ENCODE data around the gene DCBLD1. TPM values are rescaled to one million over a fixed set of nuclear protein-coding genes. Genes with fewer than 3 reads are reported as not detected.

The DCBLD1 gene
- total RNA-seq, 1 donor from 2014 or later, result 7.5 TPM

DNA sequence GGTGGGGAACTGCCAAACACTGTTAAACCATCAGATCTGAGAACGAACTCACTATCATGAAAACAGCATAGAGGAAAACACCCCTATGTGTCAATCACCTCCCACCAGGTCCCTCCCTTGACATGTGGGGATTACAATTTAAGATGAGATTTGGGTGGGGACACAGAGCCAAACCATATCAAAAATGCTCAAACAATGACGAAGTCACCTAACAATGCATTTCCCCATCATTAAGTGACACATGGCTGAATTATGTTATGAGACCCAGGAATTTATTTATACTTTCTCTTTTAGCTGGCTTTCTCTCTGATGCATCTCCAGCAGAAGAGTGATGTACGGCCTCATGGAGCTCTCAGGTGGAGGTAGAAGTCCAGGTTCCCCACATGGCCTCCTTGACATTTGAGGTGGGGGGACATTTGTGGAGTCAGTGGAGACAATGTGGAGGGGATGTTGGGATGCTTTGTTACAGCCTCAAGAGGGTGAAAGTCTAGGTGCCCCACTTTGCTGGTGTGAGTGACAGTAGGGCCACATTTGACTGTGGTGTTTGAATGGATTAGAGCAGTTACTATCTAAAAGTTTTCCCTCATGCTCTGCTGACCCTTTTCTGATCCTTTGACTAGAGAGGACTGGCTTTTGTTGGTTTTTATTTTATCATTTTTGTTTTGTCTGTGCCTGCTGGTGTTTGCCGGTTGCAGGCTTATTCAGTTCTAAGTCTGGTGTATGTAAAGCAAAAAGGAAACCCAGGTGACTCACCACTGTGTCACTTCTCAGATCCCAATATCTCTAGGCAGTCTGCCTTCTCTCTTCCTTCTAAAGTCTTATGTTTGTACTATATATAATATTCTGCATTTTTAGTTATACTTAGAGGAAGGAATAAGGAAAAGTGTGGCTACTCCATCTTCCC lies 18.5 kb upstream of the DCBLD1 start:
- Mint-ChIP-seq H3K27me3 (ENCODE audit: insufficient read depth, low read depth) (no peaks in the 10 kb centered on the region), H3K9me3 (no peaks in the 10 kb centered on the region), H3K4me1 (no peaks in the 10 kb centered on the region), H3K4me3 (no peak overlapping the region), H3K27ac (no peak overlapping the region), H3K36me3 (no peaks in the 10 kb centered on the region)
- Histone ChIP-seq H3K4me3 (no peak overlapping the region), H3K4me2 (no peak overlapping the region), H3K9ac (no peak overlapping the region), H4K20me1 (ENCODE audit: low read depth) (no peaks in the 10 kb centered on the region), H3F3A (ENCODE audit: low read depth) (no peaks in the 10 kb centered on the region), H3K79me2 (ENCODE audit: low read depth) (no peaks in the 10 kb centered on the region), H3K27me3 (no peaks in the 10 kb centered on the region), H2AFZ (replicated peaks) (no peak overlapping the region), H3K36me3 (no peaks in the 10 kb centered on the region), H3K4me1 (no peaks in the 10 kb centered on the region), H3K27ac (no peak overlapping the region), H3K9me3 (ENCODE audit: low read depth) (no peaks in the 10 kb centered on the region)
- no peak for DNase-seq (ENCODE audit: low spot score)
- no peak for TF ChIP-seq EZH2 (IDR thresholded peaks at IDR 0.05)
- TF ChIP-seq, protein P1, sequence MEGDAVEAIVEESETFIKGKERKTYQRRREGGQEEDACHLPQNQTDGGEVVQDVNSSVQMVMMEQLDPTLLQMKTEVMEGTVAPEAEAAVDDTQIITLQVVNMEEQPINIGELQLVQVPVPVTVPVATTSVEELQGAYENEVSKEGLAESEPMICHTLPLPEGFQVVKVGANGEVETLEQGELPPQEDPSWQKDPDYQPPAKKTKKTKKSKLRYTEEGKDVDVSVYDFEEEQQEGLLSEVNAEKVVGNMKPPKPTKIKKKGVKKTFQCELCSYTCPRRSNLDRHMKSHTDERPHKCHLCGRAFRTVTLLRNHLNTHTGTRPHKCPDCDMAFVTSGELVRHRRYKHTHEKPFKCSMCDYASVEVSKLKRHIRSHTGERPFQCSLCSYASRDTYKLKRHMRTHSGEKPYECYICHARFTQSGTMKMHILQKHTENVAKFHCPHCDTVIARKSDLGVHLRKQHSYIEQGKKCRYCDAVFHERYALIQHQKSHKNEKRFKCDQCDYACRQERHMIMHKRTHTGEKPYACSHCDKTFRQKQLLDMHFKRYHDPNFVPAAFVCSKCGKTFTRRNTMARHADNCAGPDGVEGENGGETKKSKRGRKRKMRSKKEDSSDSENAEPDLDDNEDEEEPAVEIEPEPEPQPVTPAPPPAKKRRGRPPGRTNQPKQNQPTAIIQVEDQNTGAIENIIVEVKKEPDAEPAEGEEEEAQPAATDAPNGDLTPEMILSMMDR (IDR thresholded peaks at IDR 0.05), result no peak
- no peak for TF ChIP-seq EZH2phosphoT487 (IDR thresholded peaks at IDR 0.05)

DNA sequence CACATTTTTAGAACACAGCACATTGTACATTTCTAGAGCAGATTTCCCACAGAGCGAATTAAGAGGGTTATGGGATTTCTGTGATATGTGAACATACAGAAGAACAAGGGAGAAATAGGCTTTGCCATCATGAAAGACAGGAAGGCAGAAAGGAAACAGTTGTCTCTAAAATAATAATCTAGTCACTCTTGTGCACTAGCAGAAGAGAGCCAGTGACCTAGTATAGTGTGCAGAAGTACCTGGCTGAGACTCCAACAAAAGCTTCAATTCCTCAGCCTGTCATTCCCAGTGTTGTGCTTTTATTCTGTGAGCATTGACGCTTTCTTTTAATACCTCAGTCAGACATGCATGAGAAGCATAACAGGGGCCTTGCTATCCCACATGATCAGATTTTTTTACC lies 17.8 kb upstream of the DCBLD1 start:
- H3K27me3 Mint-ChIP-seq (ENCODE audit: insufficient read depth, low read depth), result no peaks in the 10 kb centered on the region
- no peaks in the 10 kb centered on the region for H3K4me1 Mint-ChIP-seq
- Histone ChIP-seq H3K9me3 (ENCODE audit: low read depth) (no peaks in the 10 kb centered on the region), H2AFZ (replicated peaks) (no peak overlapping the region), H3K4me3 (no peak overlapping the region), H3K9ac (no peak overlapping the region), H3K4me1 (no peaks in the 10 kb centered on the region), H3K27me3 (no peaks in the 10 kb centered on the region), H3K36me3 (no peaks in the 10 kb centered on the region), H3K4me2 (no peak overlapping the region), H3F3A (ENCODE audit: low read depth) (no peaks in the 10 kb centered on the region), H3K27ac (no peak overlapping the region), H3K79me2 (ENCODE audit: low read depth) (no peaks in the 10 kb centered on the region), H4K20me1 (ENCODE audit: low read depth) (no peaks in the 10 kb centered on the region)
- DNase-seq (ENCODE audit: low spot score), result no peak
- H3K9me3 Mint-ChIP-seq, result no peaks in the 10 kb centered on the region
- no peak overlapping the region for H3K27ac Mint-ChIP-seq
- no peak overlapping the region for H3K4me3 Mint-ChIP-seq
- no peaks in the 10 kb centered on the region for H3K36me3 Mint-ChIP-seq
- no peak for TF ChIP-seq EZH2phosphoT487 (IDR thresholded peaks at IDR 0.05)
- TF ChIP-seq, protein P1 (IDR thresholded peaks at IDR 0.05), result no peak
- no peak for TF ChIP-seq EZH2 (IDR thresholded peaks at IDR 0.05)

DNA sequence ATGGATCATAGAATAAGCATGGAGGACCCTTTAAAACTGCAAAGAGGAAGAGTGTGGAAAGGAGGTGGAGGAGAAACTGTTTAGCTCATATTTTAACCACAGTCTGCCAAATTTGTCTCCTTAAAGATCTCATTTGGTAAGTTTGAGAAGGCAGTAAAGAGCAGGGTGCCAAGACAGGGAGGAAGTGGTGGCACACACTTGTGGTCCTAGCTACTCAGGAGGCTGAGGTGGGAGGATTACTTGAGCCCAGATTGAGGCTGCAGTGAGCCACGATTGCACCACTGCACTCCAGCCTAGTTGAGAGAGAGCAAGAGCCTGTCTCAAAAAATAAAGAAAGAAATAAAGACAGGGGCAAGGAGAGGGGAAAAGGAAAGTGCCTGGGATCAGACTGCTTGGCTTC lies 16.8 kb upstream of the DCBLD1 start:
- no peak overlapping the region for H2AFZ ChIP-seq (replicated peaks)
- no peaks in the 10 kb centered on the region for H3K27me3 ChIP-seq
- H3K36me3 Mint-ChIP-seq, result no peaks in the 10 kb centered on the region
- H3K4me3 ChIP-seq, result no peak overlapping the region
- H3F3A ChIP-seq (ENCODE audit: low read depth), result no peaks in the 10 kb centered on the region
- no peak overlapping the region for H3K27ac ChIP-seq
- no peaks in the 10 kb centered on the region for H3K9me3 ChIP-seq (ENCODE audit: low read depth)
- H3K9ac ChIP-seq, result no peak overlapping the region
- no peak overlapping the region for H3K27ac Mint-ChIP-seq
- H3K4me3 Mint-ChIP-seq, result no peak overlapping the region
- no peaks in the 10 kb centered on the region for H3K4me1 ChIP-seq
- H4K20me1 ChIP-seq (ENCODE audit: low read depth), result no peaks in the 10 kb centered on the region
- no peaks in the 10 kb centered on the region for H3K79me2 ChIP-seq (ENCODE audit: low read depth)
- TF ChIP-seq, protein P1 (IDR thresholded peaks at IDR 0.05), result no peak
- TF ChIP-seq EZH2phosphoT487 (IDR thresholded peaks at IDR 0.05) (no peak), EZH2 (IDR thresholded peaks at IDR 0.05) (no peak)
- H3K4me2 ChIP-seq, result no peak overlapping the region
- H3K4me1 Mint-ChIP-seq, result no peaks in the 10 kb centered on the region
- no peaks in the 10 kb centered on the region for H3K36me3 ChIP-seq
- DNase-seq (ENCODE audit: low spot score), result no peak
- no peaks in the 10 kb centered on the region for H3K9me3 Mint-ChIP-seq
- no peaks in the 10 kb centered on the region for H3K27me3 Mint-ChIP-seq (ENCODE audit: insufficient read depth, low read depth)

All from neural progenitor cell (in vitro differentiated cells).